ENCODE results near the gene XKR8.

Gene XKR8

DNA sequence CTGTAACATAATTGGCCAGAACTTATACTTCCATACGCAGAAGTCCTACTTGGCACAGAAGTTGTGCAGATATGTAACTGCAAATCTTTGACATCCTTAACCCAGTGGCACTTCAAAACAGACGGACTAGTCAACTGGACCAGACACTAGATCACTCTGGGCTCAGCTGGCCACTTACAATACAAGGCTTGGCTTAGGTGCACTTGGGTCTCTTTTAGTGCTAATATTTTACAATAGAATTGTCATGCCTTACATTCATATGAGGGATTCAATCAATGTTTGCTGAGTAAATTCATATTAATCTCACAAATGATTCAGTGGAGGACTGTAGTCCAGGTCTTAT lies 20.1 kb downstream of the XKR8 start:
- no peaks in the 10 kb centered on the region; the same call in none of the 2 replicates for H3K36me3 ChIP-seq (ENCODE audit: control insufficient read depth, insufficient read depth, low read length)
- no peak for DNase-seq (ENCODE audit: extremely low read depth, insufficient read length)
- no peak overlapping the region for H3K4me3 ChIP-seq (replicated peaks; ENCODE audit: low read depth, low read length)

DNA sequence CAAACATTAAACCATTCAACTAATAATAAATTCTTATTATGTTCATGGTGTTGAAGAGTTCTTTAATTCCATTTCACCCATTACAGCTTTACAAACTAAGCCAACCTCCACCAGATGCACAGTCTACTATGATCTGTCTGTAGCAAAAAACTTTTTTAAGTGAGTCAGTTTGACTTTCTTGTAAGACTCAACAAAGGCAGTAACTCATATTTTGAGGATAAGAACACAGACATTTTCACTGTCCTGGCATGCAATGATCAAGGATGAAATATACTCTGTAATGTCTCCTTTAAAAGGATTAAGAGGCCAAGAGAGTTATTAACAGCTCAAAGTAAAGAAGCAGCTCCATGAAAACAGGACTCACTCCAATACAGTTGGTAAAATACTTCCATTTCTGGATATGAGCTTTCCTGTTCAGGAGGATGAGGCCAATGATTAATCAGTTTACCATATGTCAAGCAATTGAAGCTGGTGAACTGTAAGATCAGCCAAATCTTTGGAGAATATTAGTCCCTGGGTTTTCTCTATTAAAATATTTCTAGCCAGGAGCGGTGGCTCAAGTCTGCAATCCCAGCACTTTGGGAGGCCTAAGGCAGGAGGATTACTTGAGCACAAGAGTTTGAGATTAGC lies 20.6 kb downstream of the XKR8 start:
- Histone ChIP-seq H3K4me3 (replicated peaks; ENCODE audit: low read depth, low read length) (no peak overlapping the region), H3K27me3 (replicated peaks; ENCODE audit: control insufficient read depth, insufficient read depth, low read length) (no peaks in the 10 kb centered on the region), H3K36me3 (ENCODE audit: control insufficient read depth, insufficient read depth, low read length) (no peaks in the 10 kb centered on the region; the same call in none of the 2 replicates)
- TF ChIP-seq, protein P1, sequence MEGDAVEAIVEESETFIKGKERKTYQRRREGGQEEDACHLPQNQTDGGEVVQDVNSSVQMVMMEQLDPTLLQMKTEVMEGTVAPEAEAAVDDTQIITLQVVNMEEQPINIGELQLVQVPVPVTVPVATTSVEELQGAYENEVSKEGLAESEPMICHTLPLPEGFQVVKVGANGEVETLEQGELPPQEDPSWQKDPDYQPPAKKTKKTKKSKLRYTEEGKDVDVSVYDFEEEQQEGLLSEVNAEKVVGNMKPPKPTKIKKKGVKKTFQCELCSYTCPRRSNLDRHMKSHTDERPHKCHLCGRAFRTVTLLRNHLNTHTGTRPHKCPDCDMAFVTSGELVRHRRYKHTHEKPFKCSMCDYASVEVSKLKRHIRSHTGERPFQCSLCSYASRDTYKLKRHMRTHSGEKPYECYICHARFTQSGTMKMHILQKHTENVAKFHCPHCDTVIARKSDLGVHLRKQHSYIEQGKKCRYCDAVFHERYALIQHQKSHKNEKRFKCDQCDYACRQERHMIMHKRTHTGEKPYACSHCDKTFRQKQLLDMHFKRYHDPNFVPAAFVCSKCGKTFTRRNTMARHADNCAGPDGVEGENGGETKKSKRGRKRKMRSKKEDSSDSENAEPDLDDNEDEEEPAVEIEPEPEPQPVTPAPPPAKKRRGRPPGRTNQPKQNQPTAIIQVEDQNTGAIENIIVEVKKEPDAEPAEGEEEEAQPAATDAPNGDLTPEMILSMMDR (IDR thresholded peaks at IDR 0.05; ENCODE audit: insufficient read depth, low read length, poor library complexity, severe bottlenecking): no peak
- DNase-seq (ENCODE audit: extremely low read depth, insufficient read length): no peak

More for the DNA sequence above, 20.1 kb downstream of the XKR8 start:
- TF ChIP-seq, protein P1 (IDR thresholded peaks at IDR 0.05; ENCODE audit: insufficient read depth, low read length, poor library complexity, severe bottlenecking): no peak
- no peaks in the 10 kb centered on the region for H3K27me3 ChIP-seq (replicated peaks; ENCODE audit: control insufficient read depth, insufficient read depth, low read length)

DNA sequence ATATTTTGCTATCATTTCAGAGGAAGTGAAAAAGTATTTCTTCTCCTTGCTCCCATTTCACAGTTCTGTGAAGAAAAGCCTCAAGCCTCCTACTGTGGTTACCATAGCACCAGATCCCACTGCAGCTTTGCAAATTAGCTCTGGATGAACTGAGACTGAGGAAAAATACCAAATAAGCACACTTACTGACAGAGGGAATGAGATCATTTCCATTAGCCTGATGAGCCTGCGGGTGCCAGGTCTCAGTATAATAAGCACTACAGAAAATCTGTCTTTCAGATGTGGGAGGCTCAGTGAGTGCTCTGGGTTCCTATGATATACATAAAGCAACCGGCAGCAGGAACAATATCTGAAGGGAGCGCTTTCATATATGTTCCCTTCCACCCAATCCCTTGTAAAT lies 21.4 kb downstream of the XKR8 start:
- H3K36me3 ChIP-seq (ENCODE audit: control insufficient read depth, insufficient read depth, low read length): no peaks in the 10 kb centered on the region; the same call in none of the 2 replicates
- no peaks in the 10 kb centered on the region for H3K27me3 ChIP-seq (replicated peaks; ENCODE audit: control insufficient read depth, insufficient read depth, low read length)
- TF ChIP-seq, protein P1 (IDR thresholded peaks at IDR 0.05; ENCODE audit: insufficient read depth, low read length, poor library complexity, severe bottlenecking): no peak
- no peak for DNase-seq (ENCODE audit: extremely low read depth, insufficient read length)
- no peak overlapping the region for H3K4me3 ChIP-seq (replicated peaks; ENCODE audit: low read depth, low read length)

DNA sequence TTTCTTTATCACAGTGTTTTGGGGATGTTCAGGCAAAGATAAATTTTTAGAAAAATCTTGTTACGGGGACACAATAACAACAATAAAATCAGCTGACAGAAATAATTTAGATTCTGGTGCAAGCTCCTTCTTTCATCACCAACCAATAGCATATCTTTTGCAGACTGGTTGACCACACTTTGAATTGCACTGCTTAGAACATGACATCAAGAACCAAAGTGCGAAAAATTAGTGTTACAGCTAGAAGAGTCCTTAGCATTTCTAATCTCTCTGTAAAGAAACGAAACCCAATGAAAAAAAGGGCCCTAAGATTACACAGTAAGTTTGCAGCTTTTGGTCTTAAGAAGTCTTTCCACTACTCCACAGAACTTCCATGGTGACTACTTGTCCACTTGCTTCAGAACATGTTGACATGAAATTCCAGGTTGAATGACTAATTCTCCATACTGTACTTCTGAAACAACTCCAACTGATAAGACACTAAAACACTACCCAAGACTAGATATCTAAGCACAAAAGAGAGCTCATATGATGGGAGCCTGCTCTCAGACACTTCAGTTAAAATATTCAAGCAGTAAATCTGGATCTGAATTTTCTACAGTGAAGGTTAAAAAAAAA lies 31.3 kb downstream of the XKR8 start:
- TF ChIP-seq, protein P1 (IDR thresholded peaks at IDR 0.05; ENCODE audit: insufficient read depth, low read length, poor library complexity, severe bottlenecking): no peak
- Histone ChIP-seq H3K36me3 (ENCODE audit: control insufficient read depth, insufficient read depth, low read length) (peaks cover 20% of the 10 kb centered on the region), H3K27me3 (replicated peaks; ENCODE audit: control insufficient read depth, insufficient read depth, low read length) (no peaks in the 10 kb centered on the region), H3K4me3 (replicated peaks; ENCODE audit: low read depth, low read length) (no peak overlapping the region)
- no peak for DNase-seq (ENCODE audit: extremely low read depth, insufficient read length)

DNA sequence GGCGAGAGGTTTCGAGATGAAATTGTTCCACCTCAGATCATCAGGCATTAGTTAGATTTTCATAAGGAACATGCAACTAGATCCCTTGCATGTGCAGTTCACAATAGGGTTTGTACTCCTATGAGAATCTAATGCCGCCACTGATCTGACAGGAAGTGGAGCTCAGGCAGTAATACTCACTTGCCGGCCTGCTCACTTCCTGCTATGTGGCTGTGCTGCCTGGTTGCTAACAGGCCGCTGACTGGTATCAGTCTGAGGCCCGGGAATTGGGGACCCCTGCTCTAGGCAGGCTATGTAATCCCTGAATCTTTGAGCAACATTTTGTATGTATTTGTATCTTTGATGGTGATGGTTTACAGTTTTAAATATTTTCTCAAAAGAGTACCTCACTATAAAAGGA lies 32.5 kb downstream of the XKR8 start:
- TF ChIP-seq, protein P1 (IDR thresholded peaks at IDR 0.05; ENCODE audit: insufficient read depth, low read length, poor library complexity, severe bottlenecking): no peak
- no peaks in the 10 kb centered on the region for H3K27me3 ChIP-seq (replicated peaks; ENCODE audit: control insufficient read depth, insufficient read depth, low read length)
- peaks cover 22% of the 10 kb centered on the region for H3K36me3 ChIP-seq (ENCODE audit: control insufficient read depth, insufficient read depth, low read length)
- no peak overlapping the region for H3K4me3 ChIP-seq (replicated peaks; ENCODE audit: low read depth, low read length)
- DNase-seq (ENCODE audit: extremely low read depth, insufficient read length): no peak

Measured in GM06990 (cell line).